Activated naive CD4-positive, alpha-beta T cell treated with Interleukin-2 at 50 U/mL for 16 hours (primary cell): ENCODE results near the gene MAPRE2.
"Not testable (repeated sequence)": the region's sequence is repeated elsewhere in the genome, so short reads cannot be mapped to it uniquely, and the experiment has no call there.

Experiments
- DNase-seq: peaks from one replicate; pipeline ENCODE4 v3.0.0-alpha.2; 2020

Gene MAPRE2

GRCh38 chr18:35095983-35096676, 54.9 kb downstream of the MAPRE2 start:
- DNase-seq, result no peak

GRCh38 chr18:35096677-35097011, 55.4 kb downstream of the MAPRE2 start:
- DNase-seq, result no peak

- DNase-seq, result no peak
Measured at GRCh38 chr18:35097195-35097594, 56.0 kb downstream of the MAPRE2 start.

- no peak for DNase-seq
Measured at GRCh38 chr18:35097763-35098162, 56.5 kb downstream of the MAPRE2 start.

GRCh38 chr18:35099911-35100310, 58.7 kb downstream of the MAPRE2 start:
- DNase-seq, result no peak

GRCh38 chr18:35104391-35105051, 63.3 kb downstream of the MAPRE2 start:
- DNase-seq, result no peak

GRCh38 chr18:35106013-35106844, 65.0 kb downstream of the MAPRE2 start:
- DNase-seq, result no peak

- no peak for DNase-seq
Measured at GRCh38 chr18:35106845-35107148, 65.6 kb downstream of the MAPRE2 start.

GRCh38 chr18:35107216-35107615, 66.0 kb downstream of the MAPRE2 start:
- DNase-seq, result no peak

- not testable (repeated sequence) for DNase-seq
Measured at GRCh38 chr18:35108088-35108487, 66.9 kb downstream of the MAPRE2 start.

GRCh38 chr18:35110059-35110458, 68.8 kb downstream of the MAPRE2 start:
- DNase-seq, result no peak

- DNase-seq, result no peak
Measured at GRCh38 chr18:35110554-35111485, 69.6 kb downstream of the MAPRE2 start.

GRCh38 chr18:35112696-35113095, 71.5 kb downstream of the MAPRE2 start:
- DNase-seq, result no peak

- DNase-seq, result no peak
Measured at GRCh38 chr18:35114305-35114704, 73.1 kb downstream of the MAPRE2 start.

GRCh38 chr18:35116784-35117318, 75.6 kb downstream of the MAPRE2 start:
- DNase-seq, result no peak

- DNase-seq, result no peak
Measured at GRCh38 chr18:35117372-35117771, 76.2 kb downstream of the MAPRE2 start.

- no peak for DNase-seq
Measured at GRCh38 chr18:35117951-35118411, 76.8 kb downstream of the MAPRE2 start.

GRCh38 chr18:35118641-35119040, 77.4 kb downstream of the MAPRE2 start:
- DNase-seq, result no peak

GRCh38 chr18:35121038-35121437, 79.8 kb downstream of the MAPRE2 start:
- no peak for DNase-seq

- no peak for DNase-seq
Measured at GRCh38 chr18:35121531-35121930, 80.3 kb downstream of the MAPRE2 start.

GRCh38 chr18:35122586-35123224, 81.5 kb downstream of the MAPRE2 start:
- DNase-seq, result no peak

- DNase-seq, result no peak
Measured at GRCh38 chr18:35123811-35124210, 82.6 kb downstream of the MAPRE2 start.
